ENCODE results near the gene PSAT1. TPM values are rescaled to one million over a fixed set of nuclear protein-coding genes. Genes with fewer than 3 reads are reported as not detected.

PSAT1 gene
- total and polyA plus RNA-seq, 3 donors from 2014 or later = 29.6 to 44.8 (median 39.9) TPM

DNA sequence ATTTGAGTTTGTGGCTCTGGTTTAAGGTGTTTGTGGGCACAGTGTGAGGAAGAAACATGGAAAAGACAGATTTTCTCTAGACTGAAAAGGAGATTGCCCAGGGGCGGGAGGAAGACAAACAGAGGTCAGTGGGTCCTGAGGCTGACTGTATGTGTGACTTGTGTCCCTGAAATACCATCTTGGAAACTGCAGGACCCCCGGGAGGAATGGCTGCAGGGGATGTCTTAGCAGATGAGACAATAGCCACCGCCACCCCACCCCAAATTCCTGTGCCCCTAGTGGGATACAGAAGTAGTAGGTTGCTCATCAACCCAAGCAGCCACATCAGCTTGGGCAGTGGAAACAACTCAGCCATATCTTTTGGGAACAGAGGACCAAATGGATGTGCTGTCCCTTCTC, 1.7 kb upstream of the PSAT1 start:
- no peak for DNase-seq
- H3K4me3 ChIP-seq = no peak overlapping the region
- H3K4me1 ChIP-seq = peaks cover 10% of the 10 kb centered on the region
- no peaks in the 10 kb centered on the region for H3K27me3 ChIP-seq
- WGBS, 2 donors = 87 to 100% methylated on average over 2 to 3 of the region's 3 CpGs
- intact Hi-C loops (cut with DNase I; ENCODE audit: low total_unique reads) = no loop called here
- no peaks in the 10 kb centered on the region for H3K9me3 ChIP-seq
- H3K27ac ChIP-seq = no peak overlapping the region
- no peak for TF ChIP-seq POLR2A (IDR thresholded peaks at IDR 0.05)
- TF ChIP-seq, protein P1, sequence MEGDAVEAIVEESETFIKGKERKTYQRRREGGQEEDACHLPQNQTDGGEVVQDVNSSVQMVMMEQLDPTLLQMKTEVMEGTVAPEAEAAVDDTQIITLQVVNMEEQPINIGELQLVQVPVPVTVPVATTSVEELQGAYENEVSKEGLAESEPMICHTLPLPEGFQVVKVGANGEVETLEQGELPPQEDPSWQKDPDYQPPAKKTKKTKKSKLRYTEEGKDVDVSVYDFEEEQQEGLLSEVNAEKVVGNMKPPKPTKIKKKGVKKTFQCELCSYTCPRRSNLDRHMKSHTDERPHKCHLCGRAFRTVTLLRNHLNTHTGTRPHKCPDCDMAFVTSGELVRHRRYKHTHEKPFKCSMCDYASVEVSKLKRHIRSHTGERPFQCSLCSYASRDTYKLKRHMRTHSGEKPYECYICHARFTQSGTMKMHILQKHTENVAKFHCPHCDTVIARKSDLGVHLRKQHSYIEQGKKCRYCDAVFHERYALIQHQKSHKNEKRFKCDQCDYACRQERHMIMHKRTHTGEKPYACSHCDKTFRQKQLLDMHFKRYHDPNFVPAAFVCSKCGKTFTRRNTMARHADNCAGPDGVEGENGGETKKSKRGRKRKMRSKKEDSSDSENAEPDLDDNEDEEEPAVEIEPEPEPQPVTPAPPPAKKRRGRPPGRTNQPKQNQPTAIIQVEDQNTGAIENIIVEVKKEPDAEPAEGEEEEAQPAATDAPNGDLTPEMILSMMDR (IDR thresholded peaks at IDR 0.05) = no peak
- H3K36me3 ChIP-seq (ENCODE audit: low read depth, missing control alignments) = no peaks in the 10 kb centered on the region

DNA sequence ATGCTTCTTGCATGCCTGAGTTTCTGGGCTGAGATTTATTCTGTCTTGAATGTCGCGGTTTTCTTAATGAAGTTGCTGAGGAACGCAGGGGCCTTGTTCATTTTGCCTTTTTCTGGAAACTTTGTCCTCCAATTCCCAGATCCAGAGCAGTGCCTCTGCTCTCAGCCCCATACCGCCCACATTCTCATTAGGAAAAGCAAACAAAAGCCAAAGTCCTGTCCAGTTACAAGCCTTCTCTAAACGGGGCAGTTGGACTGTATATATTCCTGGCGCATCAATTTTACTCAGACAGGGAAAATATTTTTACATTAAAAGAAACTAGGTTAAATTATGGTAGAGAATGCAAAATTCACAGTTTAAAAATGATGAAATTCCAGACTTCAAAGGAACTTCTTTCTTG, 1.2 kb upstream of the PSAT1 start:
- Histone ChIP-seq H3K4me1 (peaks cover 10% of the 10 kb centered on the region), H3K36me3 (ENCODE audit: low read depth, missing control alignments) (no peaks in the 10 kb centered on the region), H3K27me3 (no peaks in the 10 kb centered on the region), H3K4me3 (peak overlapping the region in 1 of 2 donors; percentile 65), H3K9me3 (no peaks in the 10 kb centered on the region), H3K27ac (no peak overlapping the region)
- WGBS, 2 donors = 28 to 31% methylated on average over 6 of the region's 6 CpGs
- no peak for DNase-seq
- intact Hi-C loops (cut with DNase I; ENCODE audit: low total_unique reads) = no loop called here
- no peak for TF ChIP-seq POLR2A (IDR thresholded peaks at IDR 0.05)
- TF ChIP-seq, protein P1 (IDR thresholded peaks at IDR 0.05) = no peak

GRCh38 chr9:78296201-78296892, 578 bp upstream of the PSAT1 start:
- Histone ChIP-seq H3K9me3 (no peaks in the 10 kb centered on the region), H3K27me3 (no peaks in the 10 kb centered on the region), H3K4me1 (peaks cover 10% of the 10 kb centered on the region), H3K36me3 (ENCODE audit: low read depth, missing control alignments) (no peaks in the 10 kb centered on the region), H3K27ac (peak overlapping the region; percentile 23 to 48), H3K4me3 (peak overlapping the region; percentile 63 to 65)
- peak; percentile 70 for DNase-seq
- 1 to 2% methylated on average over 21 to 32 of the region's 32 CpGs for WGBS, 2 donors
- no peak for TF ChIP-seq POLR2A (IDR thresholded peaks at IDR 0.05)
- TF ChIP-seq, protein P1 (IDR thresholded peaks at IDR 0.05) = no peak
- intact Hi-C loops (cut with DNase I; ENCODE audit: low total_unique reads) = no loop called here

- H3K4me1 ChIP-seq = peaks cover 10% of the 10 kb centered on the region
- H3K9me3 ChIP-seq = no peaks in the 10 kb centered on the region
- peak overlapping the region; percentile 63 to 65 for H3K4me3 ChIP-seq
- DNase-seq = peak; percentile 23
- H3K27ac ChIP-seq = no peak overlapping the region
- WGBS, 2 donors = 1 to 2% methylated on average over 10 of the region's 10 CpGs
- H3K36me3 ChIP-seq (ENCODE audit: low read depth, missing control alignments) = no peaks in the 10 kb centered on the region
- TF ChIP-seq, protein P1 (IDR thresholded peaks at IDR 0.05) = no peak
- no peak for TF ChIP-seq POLR2A (IDR thresholded peaks at IDR 0.05)
- intact Hi-C loops (cut with DNase I; ENCODE audit: low total_unique reads) = no loop called here
- no peaks in the 10 kb centered on the region for H3K27me3 ChIP-seq
Measured at GRCh38 chr9:78297672-78297961, 692 bp downstream of the PSAT1 start.

All from testis (tissue), 3 donors.